Natural killer cell treated with Interleukin-12 subunit alpha and Interleukin-12 subunit beta and Interleukin-15 and Interleukin-18, amount 100 ng/mL, for 72 hours (primary cell): ENCODE data around the gene B3GNT9. TPM values are rescaled to one million over a fixed set of nuclear protein-coding genes. Genes with fewer than 3 reads are reported as not detected.
A peak's percentile ranks its signal among the peaks of the same experiment; 100 is the strongest.

Source experiments
- ATAC-seq, 2 donors: fragments of 150-1000 bp; cut with Tn5 transposase in 1 of 2; sonication (Bioruptor Pico), chemical (Tn5 transposase) in 1 of 2; 2 replicates each; pipeline ENCODE4 v1.10.0; 2021
- DNase-seq: peaks from one replicate; pipeline ENCODE4 v3.0.0; 2022; ENCODE audit warnings: low spot score
- H3K27ac Mint-ChIP-seq, 2 donors: 1 replicate in 1 of 2; 2 replicates in 1 of 2; pipeline ENCODE4 v1.8.0; 2022; ENCODE audit warnings: mixed read lengths in 2 of 2, mild to moderate bottlenecking in 1 of 2, moderate library complexity in 1 of 2
- H3K27me3 Mint-ChIP-seq, 2 donors: 1 replicate in 1 of 2; 2 replicates in 1 of 2; pipeline ENCODE4 v1.8.0; 2022; ENCODE audit warnings: mixed read lengths in 2 of 2
- H3K36me3 Mint-ChIP-seq: one replicate; pipeline ENCODE4 v1.8.0; 2022; ENCODE audit warnings: mixed read lengths
- H3K4me1 Mint-ChIP-seq, 2 donors: 1 replicate in 1 of 2; 2 replicates in 1 of 2; pipeline ENCODE4 v1.8.0; 2022; ENCODE audit warnings: low read depth in 2 of 2, mixed read lengths in 2 of 2, mild to moderate bottlenecking in 1 of 2
- H3K4me3 Mint-ChIP-seq: one replicate; pipeline ENCODE4 v1.8.0; 2022; ENCODE audit warnings: mixed read lengths
- H3K9me3 Mint-ChIP-seq: 2 replicates; pipeline ENCODE4 v1.8.0; 2022; ENCODE audit warnings: mixed read lengths
- total RNA-seq, 2 donors: library from RNA; stranded (reverse); gene quantifications; one replicate each; pipeline ENCODE4 v1.2.3, GENCODE V29; 2022

The B3GNT9 gene
- total RNA-seq, 2 donors from 2014 or later, result 3.3 to 3.8 TPM

DNA sequence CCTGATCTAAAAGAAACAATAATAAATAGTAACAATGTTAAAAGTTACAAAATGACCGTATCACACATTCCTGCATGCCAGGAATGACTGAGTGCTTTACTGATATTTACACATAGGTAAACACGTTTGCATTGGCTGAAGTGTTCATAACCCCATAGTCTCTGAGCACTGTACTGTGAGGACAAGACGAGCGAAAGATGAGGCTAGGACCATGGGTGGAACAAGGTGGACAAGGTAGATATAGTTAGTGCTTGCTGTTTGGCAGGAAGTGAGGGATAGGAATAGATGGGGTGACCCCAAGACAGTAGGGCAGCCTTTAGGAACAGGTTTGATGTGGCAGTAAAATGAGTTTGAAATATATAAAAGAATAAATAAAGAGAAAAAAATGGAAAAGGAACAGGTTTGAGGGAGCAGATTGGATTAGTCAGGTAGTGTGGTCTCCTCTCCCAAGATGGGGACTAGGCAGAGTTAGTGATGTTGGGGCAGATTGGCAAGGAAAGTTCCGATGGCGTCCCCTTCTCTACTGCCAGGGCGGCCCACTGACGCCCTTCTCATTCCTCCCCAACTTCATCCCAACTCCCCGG, 40.7 kb upstream of the B3GNT9 start:
- DNase-seq (no peak), ATAC-seq (peak in 1 of 2 donors; percentile 0)
- peaks cover 32 to 35% of the 10 kb centered on the region in 2 donors for H3K4me1 Mint-ChIP-seq
- peak overlapping the region; percentile 54 to 80 for H3K27ac Mint-ChIP-seq
- no peaks in the 10 kb centered on the region for H3K9me3 Mint-ChIP-seq
- H3K4me3 Mint-ChIP-seq, result peak overlapping the region; percentile 82
- H3K27me3 Mint-ChIP-seq, result no peaks in the 10 kb centered on the region
- H3K36me3 Mint-ChIP-seq, result peaks cover 11% of the 10 kb centered on the region

DNA sequence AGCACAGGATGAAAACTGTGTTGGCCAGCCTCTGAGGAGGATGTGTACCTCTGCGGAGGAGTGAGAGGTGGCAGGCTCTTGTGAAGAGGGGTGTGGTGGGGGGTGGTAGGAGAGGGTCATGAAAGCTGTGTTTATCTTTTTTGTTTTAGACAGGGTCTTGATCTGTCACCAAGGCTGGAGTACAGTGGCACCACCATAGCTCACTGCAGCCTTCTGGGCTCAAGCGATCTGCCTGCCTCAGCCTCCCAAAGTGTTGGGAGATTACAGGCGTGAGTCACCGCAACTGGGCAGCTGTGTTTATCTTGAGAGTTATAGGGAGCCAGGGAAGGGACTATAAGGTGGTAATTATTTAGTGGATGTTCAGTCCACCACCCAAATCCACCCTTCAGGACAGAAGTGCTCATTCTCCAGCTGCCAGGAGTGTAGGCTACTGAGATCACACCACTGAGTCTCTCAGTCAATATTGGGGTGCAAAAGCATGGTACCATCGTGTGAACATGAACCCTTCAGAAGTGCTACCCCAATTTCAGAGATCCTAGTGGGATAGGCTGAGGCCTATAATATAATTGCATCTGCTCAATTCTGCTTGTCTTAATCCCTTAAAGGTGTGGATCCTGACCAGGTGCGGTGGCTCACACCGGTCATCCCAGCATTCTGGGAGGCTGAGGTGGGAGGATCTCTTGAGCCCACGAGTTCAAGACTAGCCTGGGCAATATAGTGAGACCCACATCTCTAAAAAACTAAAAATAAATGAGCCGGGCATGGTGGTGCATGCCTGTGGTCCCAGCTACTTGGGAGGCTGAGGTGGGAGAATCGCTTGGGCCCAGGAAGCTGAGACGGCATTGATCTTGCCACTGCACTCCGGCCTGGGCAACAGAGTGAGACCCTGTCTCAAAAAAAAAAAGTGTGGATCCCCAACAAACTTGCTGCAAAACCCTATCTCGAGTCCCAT, 39.9 kb upstream of the B3GNT9 start:
- ATAC-seq, result no peak
- DNase-seq, result no peak
- H3K9me3 Mint-ChIP-seq, result no peaks in the 10 kb centered on the region
- H3K27me3 Mint-ChIP-seq, result no peaks in the 10 kb centered on the region
- H3K36me3 Mint-ChIP-seq, result peaks cover 3% of the 10 kb centered on the region
- H3K4me1 Mint-ChIP-seq, result peaks cover 27% of the 10 kb centered on the region in 2 donors
- peak overlapping the region; percentile 82 for H3K4me3 Mint-ChIP-seq
- H3K27ac Mint-ChIP-seq, result peak overlapping the region; percentile 54 to 80

- Mint-ChIP-seq H3K9me3 (no peaks in the 10 kb centered on the region), H3K27ac (peak within 1 kb of the TSS in 1 of 2 donors; percentile 54), H3K4me3 (no peak within 1 kb of the TSS), H3K36me3 (no peaks in the 10 kb centered on the region), H3K27me3 (peaks cover 0 to 5% of the 10 kb centered on the region in 2 donors), H3K4me1 (peaks cover 30 to 31% of the 10 kb centered on the region in 2 donors)
- no peak for ATAC-seq
- DNase-seq, result no peak
Measured at GRCh38 chr16:67190041-67190440, 39.2 kb upstream of the B3GNT9 start, which contains the start of gene EXOC3L1. Gene EXOC3L1, minus strand, starts transcription at chr16:67190136. Its CDS starts 460 bp downstream, at chr16:67189676.

DNA sequence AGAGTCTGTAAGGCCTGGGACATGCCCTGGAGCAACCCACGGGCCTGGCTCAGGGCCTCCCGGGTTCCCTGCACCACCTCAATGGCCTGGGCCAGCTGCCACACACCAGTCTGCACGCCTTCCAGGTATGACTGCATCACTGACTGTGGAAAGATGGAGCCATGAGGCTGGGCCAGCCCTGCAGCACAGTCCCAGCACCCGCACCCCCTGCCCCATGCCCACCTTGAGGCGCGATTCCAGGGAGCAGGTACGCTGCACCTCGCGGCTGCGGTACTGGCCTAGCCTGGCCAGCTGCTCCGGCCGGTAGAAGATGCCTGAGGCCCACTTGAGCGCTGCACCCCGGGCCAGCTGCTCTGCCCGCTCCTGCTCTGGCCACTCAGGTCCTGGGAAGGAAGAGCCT, 38.0 kb upstream of the B3GNT9 start:
- ATAC-seq (no peak), DNase-seq (no peak)
- no peak overlapping the region for H3K4me3 Mint-ChIP-seq
- H3K36me3 Mint-ChIP-seq, result no peaks in the 10 kb centered on the region
- H3K4me1 Mint-ChIP-seq, result peaks cover 27 to 28% of the 10 kb centered on the region in 2 donors
- no peak overlapping the region for H3K27ac Mint-ChIP-seq
- peaks cover 0 to 5% of the 10 kb centered on the region in 2 donors for H3K27me3 Mint-ChIP-seq
- H3K9me3 Mint-ChIP-seq, result no peaks in the 10 kb centered on the region

DNA sequence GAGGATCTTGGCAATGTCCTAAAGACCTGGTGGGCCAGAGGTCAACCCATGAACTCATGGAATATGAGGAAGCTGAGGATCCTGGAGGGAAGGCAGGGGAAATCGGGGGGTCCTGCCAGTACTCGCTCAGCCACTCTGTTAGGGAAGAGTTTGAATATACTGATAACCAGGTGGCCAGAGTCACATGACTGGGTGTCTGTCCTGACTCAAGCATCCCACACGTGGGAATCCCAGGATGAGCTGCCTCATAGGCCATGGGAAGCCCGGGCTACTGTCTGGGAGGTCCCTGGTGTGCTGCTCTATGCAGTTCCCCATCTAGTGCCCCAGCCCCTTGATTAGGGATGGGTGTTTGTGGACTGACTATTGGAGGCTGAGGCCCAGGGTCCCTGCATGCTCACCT, 37.5 kb upstream of the B3GNT9 start:
- H3K27ac Mint-ChIP-seq, result no peak overlapping the region
- H3K4me3 Mint-ChIP-seq, result no peak overlapping the region
- no peak for DNase-seq
- H3K27me3 Mint-ChIP-seq, result peaks cover 0 to 5% of the 10 kb centered on the region in 2 donors
- peaks cover 23% of the 10 kb centered on the region in 2 donors for H3K4me1 Mint-ChIP-seq
- no peaks in the 10 kb centered on the region for H3K36me3 Mint-ChIP-seq
- no peaks in the 10 kb centered on the region for H3K9me3 Mint-ChIP-seq
- no peak for ATAC-seq

DNA sequence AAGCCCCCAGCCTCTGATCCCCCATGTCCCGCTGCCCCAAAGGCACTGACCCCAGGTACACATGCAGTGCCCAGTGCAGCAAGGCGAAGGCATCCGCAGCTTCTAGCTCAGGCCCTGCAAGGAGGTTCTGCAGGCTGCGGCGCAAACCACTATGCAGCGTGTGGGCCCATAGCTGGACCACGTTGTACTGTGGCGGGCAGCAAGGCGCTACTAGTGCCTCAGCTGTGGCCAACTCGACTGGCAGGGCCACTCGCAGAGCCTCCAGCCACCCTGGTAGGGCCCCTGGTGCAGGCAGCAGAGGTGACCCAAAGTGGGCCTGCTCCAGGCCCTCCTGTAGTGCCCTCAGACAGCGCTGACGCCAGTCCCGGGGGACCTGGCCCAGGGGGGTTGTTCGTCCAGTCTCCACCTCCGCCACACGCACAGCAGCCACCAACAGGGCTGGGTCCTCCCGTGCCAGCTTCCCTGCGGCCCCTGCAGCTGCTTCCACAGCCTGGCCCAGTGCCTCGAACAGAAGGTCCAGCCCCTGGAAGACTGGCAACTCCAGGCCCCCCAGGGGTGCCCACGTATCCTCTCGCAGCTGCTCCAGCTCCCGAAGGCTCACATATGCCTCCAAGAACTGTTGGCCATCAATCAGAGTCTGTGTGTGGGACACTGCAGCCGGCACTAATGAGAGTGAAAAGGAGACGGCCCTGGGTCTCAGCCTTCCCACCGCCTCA, 36.5 kb upstream of the B3GNT9 start:
- DNase-seq, result no peak
- H3K4me1 Mint-ChIP-seq, result peaks cover 16 to 17% of the 10 kb centered on the region in 2 donors
- ATAC-seq, result no peak
- no peaks in the 10 kb centered on the region for H3K36me3 Mint-ChIP-seq
- no peaks in the 10 kb centered on the region for H3K9me3 Mint-ChIP-seq
- H3K27me3 Mint-ChIP-seq, result peaks cover 0 to 5% of the 10 kb centered on the region in 2 donors
- no peak overlapping the region for H3K27ac Mint-ChIP-seq
- no peak overlapping the region for H3K4me3 Mint-ChIP-seq

DNA sequence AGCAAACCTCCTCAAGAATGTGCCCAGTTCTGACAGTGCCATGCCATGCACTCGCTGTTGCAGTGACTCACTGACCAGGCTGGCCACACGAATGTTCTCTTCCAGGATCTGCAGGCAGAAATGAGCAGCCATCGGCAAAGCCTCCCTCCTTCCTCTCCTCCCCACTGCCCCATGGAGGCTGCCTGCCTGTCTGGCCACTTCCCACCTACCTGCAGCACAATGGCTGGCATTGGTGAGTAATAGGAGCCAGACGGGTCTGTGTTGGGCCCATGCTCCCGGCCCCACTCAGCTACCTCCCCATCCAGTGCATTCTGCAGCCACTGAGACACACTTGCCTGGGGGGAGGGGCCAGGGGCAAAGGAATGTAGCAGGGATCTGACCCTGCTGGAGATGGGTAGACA, 35.8 kb upstream of the B3GNT9 start:
- H3K9me3 Mint-ChIP-seq, result no peaks in the 10 kb centered on the region
- H3K36me3 Mint-ChIP-seq, result no peaks in the 10 kb centered on the region
- DNase-seq (no peak), ATAC-seq (no peak)
- H3K27ac Mint-ChIP-seq, result no peak overlapping the region
- peaks cover 0 to 5% of the 10 kb centered on the region in 2 donors for H3K27me3 Mint-ChIP-seq
- H3K4me1 Mint-ChIP-seq, result peaks cover 12 to 13% of the 10 kb centered on the region in 2 donors
- no peak overlapping the region for H3K4me3 Mint-ChIP-seq

- peaks cover 0 to 5% of the 10 kb centered on the region in 2 donors for H3K27me3 Mint-ChIP-seq
- no peak for ATAC-seq
- no peak for DNase-seq
- no peaks in the 10 kb centered on the region for H3K9me3 Mint-ChIP-seq
- peaks cover 8% of the 10 kb centered on the region in 2 donors for H3K4me1 Mint-ChIP-seq
- peak overlapping the region; percentile 19 to 80 for H3K27ac Mint-ChIP-seq
- no peaks in the 10 kb centered on the region for H3K36me3 Mint-ChIP-seq
- H3K4me3 Mint-ChIP-seq, result peak overlapping the region; percentile 85
Measured at GRCh38 chr16:67185651-67186134, 34.9 kb upstream of the B3GNT9 start.

DNA sequence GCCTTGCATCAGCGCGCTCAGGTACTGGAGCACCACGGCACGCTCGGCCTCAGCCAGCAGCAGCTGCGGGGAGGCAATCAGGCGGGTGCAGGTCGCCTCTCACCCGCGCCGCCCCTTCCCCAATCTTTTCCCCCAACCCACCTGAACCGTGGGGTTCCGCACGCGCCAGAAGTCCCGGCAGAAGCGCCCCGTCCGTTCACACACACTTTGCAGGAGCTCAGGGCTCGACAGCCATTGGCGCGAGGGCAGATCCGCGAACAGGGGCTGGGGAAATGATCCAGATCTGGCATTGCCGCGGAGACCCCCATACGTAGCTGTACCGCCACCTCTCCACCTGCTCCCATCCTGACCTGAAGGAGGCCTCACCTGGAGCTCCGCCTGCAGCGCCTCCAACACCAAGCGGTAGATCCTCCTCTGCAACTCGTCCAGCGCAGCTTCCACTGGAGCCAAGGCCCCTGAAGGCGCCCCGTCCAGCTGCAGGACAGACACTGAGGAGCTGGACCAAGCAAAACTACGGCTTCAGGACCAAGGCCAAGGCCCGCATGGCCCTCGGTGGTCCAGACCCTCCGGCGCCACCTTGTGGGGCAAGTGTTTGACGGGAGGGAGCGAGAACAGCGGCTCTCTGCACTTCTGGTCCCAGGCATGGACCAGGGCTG, 34.3 kb upstream of the B3GNT9 start:
- ATAC-seq (peak; percentile 41 to 43), DNase-seq (peak; percentile 86)
- no peaks in the 10 kb centered on the region for H3K9me3 Mint-ChIP-seq
- peak overlapping the region; percentile 85 for H3K4me3 Mint-ChIP-seq
- H3K4me1 Mint-ChIP-seq, result peaks cover 8% of the 10 kb centered on the region in 2 donors
- H3K36me3 Mint-ChIP-seq, result no peaks in the 10 kb centered on the region
- H3K27ac Mint-ChIP-seq, result peak overlapping the region; percentile 19 to 80
- H3K27me3 Mint-ChIP-seq, result peaks cover 0 to 5% of the 10 kb centered on the region in 2 donors

DNA sequence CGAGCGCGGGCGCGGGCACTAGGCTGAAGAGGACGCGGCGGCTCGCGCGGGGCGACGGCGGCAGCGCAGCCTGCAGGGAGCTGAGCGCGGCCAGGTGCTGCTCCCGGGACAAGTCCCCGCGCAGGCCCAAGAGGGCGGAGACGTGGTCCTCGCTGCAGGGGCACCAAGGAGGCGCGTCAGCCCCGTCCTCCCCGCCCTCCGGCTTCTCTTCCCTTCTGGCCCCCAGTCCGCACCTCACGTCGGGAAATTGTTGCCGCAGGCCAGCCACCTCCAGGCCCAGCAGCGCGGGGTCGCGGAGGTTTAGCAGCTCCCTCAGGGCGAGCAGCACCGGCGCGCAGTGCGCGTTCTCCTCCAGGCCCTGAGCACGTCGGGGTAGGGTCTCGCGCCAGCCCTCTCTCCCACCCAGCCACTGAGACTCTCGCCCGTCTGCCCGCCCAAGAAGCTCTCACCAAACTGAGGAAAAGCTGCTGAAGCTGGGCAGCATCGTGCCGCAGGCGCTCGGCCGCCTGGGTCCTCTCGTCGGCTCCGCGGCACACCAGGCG, 33.7 kb upstream of the B3GNT9 start:
- Mint-ChIP-seq H3K9me3 (no peaks in the 10 kb centered on the region), H3K4me1 (peaks cover 8% of the 10 kb centered on the region in 2 donors), H3K27me3 (peaks cover 0 to 5% of the 10 kb centered on the region in 2 donors), H3K4me3 (peak overlapping the region; percentile 85), H3K27ac (no peak overlapping the region), H3K36me3 (no peaks in the 10 kb centered on the region)
- ATAC-seq (no peak), DNase-seq (no peak)

DNA sequence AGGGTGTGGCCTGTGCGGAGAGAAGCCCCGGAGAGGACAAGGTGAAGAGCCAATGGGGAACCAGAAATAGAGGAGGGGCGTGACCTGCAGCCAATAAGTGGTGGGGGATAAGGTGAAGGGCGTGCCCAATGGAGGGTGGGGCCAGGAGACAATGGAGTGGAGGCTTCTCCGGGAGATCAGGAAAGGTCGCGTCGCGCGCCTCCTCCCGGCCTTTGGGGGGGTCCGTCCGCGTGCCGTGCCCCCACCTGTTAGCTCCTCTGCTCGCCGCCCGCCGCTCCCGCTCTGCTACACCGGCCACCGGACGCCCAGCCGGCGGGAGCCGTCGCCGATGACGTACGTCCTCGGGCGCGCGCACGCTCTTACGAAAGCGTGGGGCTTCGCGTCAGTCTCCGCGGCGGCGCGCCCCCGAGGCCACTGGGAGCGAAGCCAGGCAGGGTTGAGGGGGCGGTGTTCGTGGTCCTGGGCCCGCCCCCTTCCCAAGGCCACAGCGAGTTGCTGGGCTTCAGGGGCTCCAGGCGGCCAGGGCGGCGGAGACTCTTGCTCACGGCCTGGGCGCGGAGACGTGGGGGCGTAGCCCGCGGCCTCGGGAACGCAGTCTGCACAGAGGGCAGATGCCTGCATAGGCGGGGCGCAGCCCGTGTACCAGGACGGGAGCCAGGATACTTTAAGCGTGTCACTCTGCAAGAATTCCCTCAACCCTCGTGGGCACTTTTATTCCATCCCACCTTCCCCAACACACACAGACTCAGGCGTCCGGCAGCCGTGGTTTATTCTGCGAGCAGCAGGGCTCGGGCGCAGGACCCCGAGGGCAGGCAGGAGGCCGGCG, 33.0 kb upstream of the B3GNT9 start, which contains the start of gene MATCAP1:
TSS of gene MATCAP1 (minus strand) at position 337 of the 826 bp plus-strand sequence. CDS start 3,353 bp downstream, outside the sequence.
- Mint-ChIP-seq H3K9me3 (no peaks in the 10 kb centered on the region), H3K4me3 (peak within 1 kb of the TSS; percentile 85), H3K36me3 (no peaks in the 10 kb centered on the region), H3K27ac (no peak within 1 kb of the TSS), H3K27me3 (peaks cover 0 to 5% of the 10 kb centered on the region in 2 donors), H3K4me1 (peaks cover 10% of the 10 kb centered on the region in 2 donors)
- ATAC-seq (peak; percentile 97), DNase-seq (peak; percentile 95)

- Mint-ChIP-seq H3K4me3 (no peak overlapping the region), H3K27ac (no peak overlapping the region), H3K27me3 (peaks cover 0 to 5% of the 10 kb centered on the region in 2 donors), H3K36me3 (no peaks in the 10 kb centered on the region), H3K9me3 (no peaks in the 10 kb centered on the region), H3K4me1 (peaks cover 14% of the 10 kb centered on the region in 2 donors)
- DNase-seq, result no peak
- no peak for ATAC-seq
Measured at GRCh38 chr16:67183284-67183626, 32.5 kb upstream of the B3GNT9 start.
